ENCODE results near the gene CD34.

DNA sequence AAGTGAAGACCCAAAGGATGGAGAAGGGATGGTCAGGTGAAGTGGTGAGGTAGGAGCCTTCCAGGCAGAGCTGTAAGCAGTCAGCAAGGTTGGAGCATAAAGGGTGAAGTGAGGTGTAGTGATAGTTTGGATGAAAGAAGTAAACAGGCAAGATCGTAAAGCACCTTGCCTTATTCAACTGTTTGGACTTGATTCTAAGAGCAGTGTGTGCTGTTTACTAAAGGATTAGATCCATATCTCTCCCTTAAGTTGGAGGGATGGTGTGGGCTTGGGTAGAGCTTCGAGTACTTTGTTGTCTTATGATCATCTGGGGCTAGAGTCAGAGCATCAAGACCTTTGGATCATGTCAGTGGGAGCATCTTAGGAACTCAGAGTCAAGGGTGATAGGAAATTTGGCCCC, 39.8 kb upstream of the CD34 start:
- TF ChIP-seq CTCF (IDR thresholded peaks at IDR 0.05): no peak
- no peak for TF ChIP-seq POLR2A (IDR thresholded peaks at IDR 0.05)
